HCT116 (cell line): Measurements from ENCODE around the gene HPX.

Experiments used
- CTCF ChIP-seq, 3 experiments: fragments of 200-600 bp in 1 of 3; sonication (generic) in 1 of 3; IDR thresholded peaks in 2 of 3; conservative IDR thresholded peaks in 1 of 3; 2 replicates each; pipeline ENCODE4 v1.5.1; 2012 to 2017; ENCODE audit warnings: low read depth in 2 of 3, low read length in 2 of 3, antibody characterized with exemption in 1 of 3, borderline replicate concordance in 1 of 3, control low read depth in 1 of 3, mild to moderate bottlenecking in 1 of 3, mixed read lengths in 1 of 3, mixed run types in 1 of 3, moderate library complexity in 1 of 3; ENCODE audit not compliant: insufficient read depth in 1 of 3
- EZH2phosphoT487 ChIP-seq: fragments of 200-600 bp; IDR thresholded peaks from 2 replicates; pipeline ENCODE4 v1.6.1; 2018; ENCODE audit warnings: antibody characterized with exemption, borderline replicate concordance
- POLR2AphosphoS5 ChIP-seq: IDR thresholded peaks from 2 replicates; pipeline ENCODE4 v1.6.1; 2011; ENCODE audit warnings: mild to moderate bottlenecking, low read depth, low read length, moderate library complexity
- RAD21 ChIP-seq: IDR thresholded peaks from 2 replicates; pipeline ENCODE4 v1.6.1; 2012; ENCODE audit warnings: low read depth, mild to moderate bottlenecking
- ZNF274 ChIP-seq: fragments of 200-500 bp; sonication (Bioruptor generic); IDR thresholded peaks from 2 replicates; pipeline ENCODE4 v1.6.1; 2014; ENCODE audit warnings: mild to moderate bottlenecking, low read depth, low read length, inconsistent platforms

GRCh38 chr11:6414874-6415328, 25.9 kb downstream of the HPX start:
- no peak for TF ChIP-seq CTCF (IDR thresholded peaks at IDR 0.05 in 2 of 3, conservative IDR thresholded peaks at IDR 0.05 in 1 of 3; ENCODE audit: borderline replicate concordance in 1 of 3, insufficient read depth in 1 of 3, low read depth in 2 of 3, low read length in 2 of 3)
- TF ChIP-seq EZH2phosphoT487, result no peak
- TF ChIP-seq POLR2AphosphoS5, result no peak
- no peak for TF ChIP-seq RAD21
- TF ChIP-seq ZNF274, result no peak
